Natural killer cell treated with Interleukin-12 subunit alpha and Interleukin-12 subunit beta and Interleukin-15 and Interleukin-18, amount 100 ng/mL, for 72 hours (primary cell): ENCODE results near the gene TAF8. TPM values are rescaled to one million over a fixed set of nuclear protein-coding genes. Genes with fewer than 3 reads are reported as not detected.
A peak's percentile ranks its signal among the peaks of the same experiment; 100 is the strongest.

ENCODE experiments used
- ATAC-seq, 2 donors: fragments of 150-1000 bp; cut with Tn5 transposase in 1 of 2; sonication (Bioruptor Pico), chemical (Tn5 transposase) in 1 of 2; 2 replicates each; pipeline ENCODE4 v1.10.0; 2021
- DNase-seq: peaks from one replicate; pipeline ENCODE4 v3.0.0; 2022; ENCODE audit warnings: low spot score
- H3K27ac Mint-ChIP-seq, 2 donors: 1 replicate in 1 of 2; 2 replicates in 1 of 2; pipeline ENCODE4 v1.8.0; 2022; ENCODE audit warnings: mixed read lengths in 2 of 2, mild to moderate bottlenecking in 1 of 2, moderate library complexity in 1 of 2
- H3K27me3 Mint-ChIP-seq, 2 donors: 1 replicate in 1 of 2; 2 replicates in 1 of 2; pipeline ENCODE4 v1.8.0; 2022; ENCODE audit warnings: mixed read lengths in 2 of 2
- H3K36me3 Mint-ChIP-seq: one replicate; pipeline ENCODE4 v1.8.0; 2022; ENCODE audit warnings: mixed read lengths
- H3K4me1 Mint-ChIP-seq, 2 donors: 1 replicate in 1 of 2; 2 replicates in 1 of 2; pipeline ENCODE4 v1.8.0; 2022; ENCODE audit warnings: low read depth in 2 of 2, mixed read lengths in 2 of 2, mild to moderate bottlenecking in 1 of 2
- H3K4me3 Mint-ChIP-seq: one replicate; pipeline ENCODE4 v1.8.0; 2022; ENCODE audit warnings: mixed read lengths
- H3K9me3 Mint-ChIP-seq: 2 replicates; pipeline ENCODE4 v1.8.0; 2022; ENCODE audit warnings: mixed read lengths
- total RNA-seq, 2 donors: library from RNA; stranded (reverse); gene quantifications; one replicate each; pipeline ENCODE4 v1.2.3, GENCODE V29; 2022

Gene TAF8
- total RNA-seq, 2 donors from 2014 or later = 38.7 to 44.1 TPM

- no peak overlapping the region for H3K27ac Mint-ChIP-seq
- no peaks in the 10 kb centered on the region for H3K27me3 Mint-ChIP-seq
- no peaks in the 10 kb centered on the region for H3K36me3 Mint-ChIP-seq
- H3K4me1 Mint-ChIP-seq = peaks cover 0 to 4% of the 10 kb centered on the region in 2 donors
- ATAC-seq = no peak
- no peak for DNase-seq
- H3K4me3 Mint-ChIP-seq = no peak overlapping the region
- H3K9me3 Mint-ChIP-seq = no peaks in the 10 kb centered on the region
These were observed 37.8 kb downstream of the TAF8 start for GRCh38 chr6:42088101-42088591.

- no peak overlapping the region for H3K27ac Mint-ChIP-seq
- no peak overlapping the region for H3K4me3 Mint-ChIP-seq
- H3K9me3 Mint-ChIP-seq = no peaks in the 10 kb centered on the region
- H3K27me3 Mint-ChIP-seq = no peaks in the 10 kb centered on the region
- no peaks in the 10 kb centered on the region for H3K36me3 Mint-ChIP-seq
- no peak for ATAC-seq
- H3K4me1 Mint-ChIP-seq = no peaks in the 10 kb centered on the region
- DNase-seq = no peak
These were observed 40.7 kb downstream of the TAF8 start for GRCh38 chr6:42090819-42091717.

GRCh38 chr6:42091718-42092023 is 41.3 kb downstream of the TAF8 start:
- ATAC-seq = peak in 1 of 2 donors; percentile 6
- Mint-ChIP-seq H3K4me1 (no peaks in the 10 kb centered on the region), H3K27ac (no peak overlapping the region)

GRCh38 chr6:42093582-42094329 is 43.4 kb downstream of the TAF8 start:
- Mint-ChIP-seq H3K27ac (no peak overlapping the region), H3K9me3 (no peaks in the 10 kb centered on the region), H3K27me3 (peaks cover 0 to 4% of the 10 kb centered on the region in 2 donors), H3K4me1 (peaks cover 0 to 7% of the 10 kb centered on the region in 2 donors), H3K4me3 (no peak overlapping the region), H3K36me3 (no peaks in the 10 kb centered on the region)
- no peak for ATAC-seq
- DNase-seq = no peak

More at GRCh38 chr6:42091718-42092023, 41.3 kb downstream of the TAF8 start:
- no peak for DNase-seq
- Mint-ChIP-seq H3K9me3 (no peaks in the 10 kb centered on the region), H3K36me3 (no peaks in the 10 kb centered on the region), H3K4me3 (no peak overlapping the region), H3K27me3 (no peaks in the 10 kb centered on the region)

- DNase-seq (no peak), ATAC-seq (no peak)
- H3K4me3 Mint-ChIP-seq = no peak overlapping the region
- no peak overlapping the region for H3K27ac Mint-ChIP-seq
- H3K9me3 Mint-ChIP-seq = no peaks in the 10 kb centered on the region
- peaks cover under 1 to 16% of the 10 kb centered on the region in 2 donors for H3K4me1 Mint-ChIP-seq
- no peaks in the 10 kb centered on the region for H3K36me3 Mint-ChIP-seq
- H3K27me3 Mint-ChIP-seq = peaks cover 0 to 4% of the 10 kb centered on the region in 2 donors
These were observed 44.8 kb downstream of the TAF8 start for GRCh38 chr6:42095094-42095493.

- Mint-ChIP-seq H3K27me3 (peaks cover 0 to 4% of the 10 kb centered on the region in 2 donors), H3K4me1 (peaks cover 3 to 20% of the 10 kb centered on the region in 2 donors), H3K27ac (no peak overlapping the region), H3K4me3 (no peak overlapping the region), H3K9me3 (no peaks in the 10 kb centered on the region), H3K36me3 (no peaks in the 10 kb centered on the region)
- ATAC-seq (no peak), DNase-seq (no peak)
These were observed 45.6 kb downstream of the TAF8 start for GRCh38 chr6:42095776-42096541.

GRCh38 chr6:42099340-42100028 is 49.2 kb downstream of the TAF8 start:
- Mint-ChIP-seq H3K4me1 (peaks cover 20 to 34% of the 10 kb centered on the region in 2 donors), H3K27me3 (peaks cover 0 to 4% of the 10 kb centered on the region in 2 donors), H3K36me3 (no peaks in the 10 kb centered on the region), H3K4me3 (peak overlapping the region; percentile 80), H3K9me3 (no peaks in the 10 kb centered on the region), H3K27ac (peak overlapping the region; percentile 88 to 96)
- no peak for DNase-seq
- peak in 1 of 2 donors; percentile 63 for ATAC-seq

GRCh38 chr6:42100029-42100901 is 49.9 kb downstream of the TAF8 start:
- DNase-seq = no peak
- peaks cover 20 to 34% of the 10 kb centered on the region in 2 donors for H3K4me1 Mint-ChIP-seq

GRCh38 chr6:42101186-42101657 is 50.9 kb downstream of the TAF8 start:
- DNase-seq = no peak
- Mint-ChIP-seq H3K36me3 (no peaks in the 10 kb centered on the region), H3K27me3 (peaks cover 0 to 4% of the 10 kb centered on the region in 2 donors), H3K4me3 (peak overlapping the region; percentile 53), H3K4me1 (peaks cover 20 to 34% of the 10 kb centered on the region in 2 donors), H3K9me3 (no peaks in the 10 kb centered on the region), H3K27ac (peak overlapping the region in 1 of 2 donors; percentile 96)
- no peak for ATAC-seq

More at GRCh38 chr6:42100029-42100901, 49.9 kb downstream of the TAF8 start:
- Mint-ChIP-seq H3K9me3 (no peaks in the 10 kb centered on the region), H3K27ac (peak overlapping the region; percentile 88 to 96), H3K4me3 (peak overlapping the region; percentile 80), H3K27me3 (peaks cover 0 to 4% of the 10 kb centered on the region in 2 donors), H3K36me3 (no peaks in the 10 kb centered on the region)
- peak; percentile 25 to 65 for ATAC-seq

GRCh38 chr6:42103216-42103615 is 52.9 kb downstream of the TAF8 start:
- H3K4me3 Mint-ChIP-seq = peak overlapping the region; percentile 78
- no peaks in the 10 kb centered on the region for H3K36me3 Mint-ChIP-seq
- ATAC-seq = no peak
- peaks cover 0 to 3% of the 10 kb centered on the region in 2 donors for H3K27me3 Mint-ChIP-seq
- no peaks in the 10 kb centered on the region for H3K9me3 Mint-ChIP-seq
- no peak for DNase-seq
- H3K4me1 Mint-ChIP-seq = peaks cover 20 to 32% of the 10 kb centered on the region in 2 donors
- H3K27ac Mint-ChIP-seq = peak overlapping the region; percentile 73 to 80

GRCh38 chr6:42103753-42104094 is 53.4 kb downstream of the TAF8 start:
- Mint-ChIP-seq H3K4me1 (peaks cover 20 to 27% of the 10 kb centered on the region in 2 donors), H3K4me3 (peak overlapping the region; percentile 78), H3K27ac (peak overlapping the region; percentile 73 to 80), H3K36me3 (no peaks in the 10 kb centered on the region), H3K27me3 (no peaks in the 10 kb centered on the region), H3K9me3 (no peaks in the 10 kb centered on the region)
- ATAC-seq = peak in 1 of 2 donors; percentile 0
- DNase-seq = no peak
